B cell (primary cell): Measurements from ENCODE around the gene FLYWCH2. TPM values are rescaled to one million over a fixed set of nuclear protein-coding genes. Genes with fewer than 3 reads are reported as not detected.

Experiments used
- ATAC-seq: fragments of 200-7000 bp; cut with Tn5 transposase; one replicate; pipeline ENCODE4 v1.10.0; 2021; ENCODE audit warnings: low read depth, mild to moderate bottlenecking, moderate number of reproducible peaks, moderate library complexity
- CTCF ChIA-PET: fragments of 350-600 bp; sonication (Branson Sonifier 250); formaldehyde crosslinking; loops from one replicate; lab custom pipeline; 2021; ENCODE audit warnings: antibody characterized with exemption, inconsistent platforms; lab: Charles Lee
- POLR2A ChIA-PET: fragments of 350-600 bp; sonication (Branson Sonifier 250); formaldehyde crosslinking; loops from one replicate; lab custom pipeline; 2021; ENCODE audit warnings: antibody characterized with exemption; lab: Charles Lee
- DNase-seq: peaks from one replicate; pipeline ENCODE4 v3.0.0; 2013
- H2AFZ ChIP-seq: 2 replicates; pipeline ENCODE4 v1.6.1; 2012; ENCODE audit warnings: mild to moderate bottlenecking, low read depth, low read length; ENCODE audit not compliant: insufficient read depth, poor library complexity, severe bottlenecking
- H3K27ac ChIP-seq, 2 donors: 1 replicate in 1 of 2; 2 replicates in 1 of 2; pipeline ENCODE4 v1.5.1; 2012 to 2013; ENCODE audit warnings: low read length in 2 of 2, mild to moderate bottlenecking in 2 of 2, moderate library complexity in 1 of 2
- H3K27me3 ChIP-seq, 4 experiments: fragments of 200-600 bp in 1 of 4; sonication (generic) in 1 of 4; replicated peaks in 1 of 4; 1 replicate in 2 of 4; 2 replicates in 2 of 4; pipeline versions ENCODE4 v1.6.1 to v1.7.0; 2013 to 2016; ENCODE audit warnings: low read length in 3 of 4, mild to moderate bottlenecking in 2 of 4, mixed read lengths in 1 of 4, moderate library complexity in 1 of 4; ENCODE audit not compliant: insufficient read depth in 4 of 4, control insufficient read depth in 3 of 4; ENCODE audit errors: control extremely low read depth in 1 of 4
- H3K36me3 ChIP-seq, 2 experiments: replicated peaks in 1 of 2; 1 replicate in 1 of 2; 2 replicates in 1 of 2; pipeline versions ENCODE4 v1.6.1 to v1.7.1; 2013; ENCODE audit warnings: low read length in 1 of 2; ENCODE audit not compliant: insufficient read depth in 2 of 2, control insufficient read depth in 1 of 2; ENCODE audit errors: control extremely low read depth in 1 of 2, extremely low read depth in 1 of 2
- H3K4me1 ChIP-seq, 2 donors: fragments of 200-600 bp in 1 of 2; sonication (generic) in 1 of 2; 1 replicate in 1 of 2; 2 replicates in 1 of 2; pipeline versions ENCODE4 v1.5.1 to v1.6.1; 2013 to 2017; ENCODE audit warnings: low read length in 2 of 2; ENCODE audit not compliant: control insufficient read depth in 2 of 2, insufficient read depth in 2 of 2
- H3K4me2 ChIP-seq: replicated peaks from 2 replicates; pipeline ENCODE3; 2012; ENCODE audit warnings: mild to moderate bottlenecking, low read depth, low read length; ENCODE audit not compliant: poor library complexity, severe bottlenecking
- H3K4me3 ChIP-seq, 5 experiments: fragments of 200-600 bp in 1 of 5; sonication (generic) in 1 of 5; 1 replicate in 3 of 5; 2 replicates in 2 of 5; pipeline versions ENCODE4 v1.5.1 to v1.7.0; 2011 to 2016; ENCODE audit warnings: low read length in 4 of 5, mild to moderate bottlenecking in 4 of 5, low read depth in 2 of 5, control low read depth in 1 of 5, moderate library complexity in 1 of 5; ENCODE audit not compliant: insufficient read depth in 1 of 5; ENCODE audit errors: control extremely low read depth in 1 of 5, extremely low read depth in 1 of 5
- H3K79me2 ChIP-seq: fragments of 200-600 bp; sonication (generic); one replicate; pipeline ENCODE4 v1.6.0; 2016; ENCODE audit warnings: low read length; ENCODE audit not compliant: control insufficient read depth, insufficient read depth
- H3K9ac ChIP-seq: fragments of 200-600 bp; sonication (generic); 2 replicates; pipeline ENCODE4 v1.6.1; 2017; ENCODE audit warnings: mild to moderate bottlenecking, low read length, moderate library complexity
- H3K9me3 ChIP-seq, 3 donors: one replicate each; pipeline versions ENCODE4 v1.6.1 to v1.7.1; 2013; ENCODE audit warnings: low read length in 2 of 3; ENCODE audit not compliant: control insufficient read depth in 2 of 3, insufficient read depth in 1 of 3; ENCODE audit errors: control extremely low read depth in 1 of 3
- H4K20me1 ChIP-seq: 2 replicates; pipeline ENCODE4 v1.6.0; 2012; ENCODE audit warnings: mild to moderate bottlenecking, low read length; ENCODE audit not compliant: insufficient read depth, control insufficient read depth, poor library complexity, severe bottlenecking
- H3K27ac Mint-ChIP-seq: one replicate; pipeline ENCODE4 v1.8.0; 2021; ENCODE audit warnings: mixed read lengths
- H3K27me3 Mint-ChIP-seq: one replicate; pipeline ENCODE4 v1.8.0; 2021; ENCODE audit warnings: mixed read lengths
- H3K4me1 Mint-ChIP-seq: one replicate; pipeline ENCODE4 v1.8.0; 2021; ENCODE audit warnings: mixed read lengths
- H3K4me3 Mint-ChIP-seq: one replicate; pipeline ENCODE4 v1.8.0; 2021; ENCODE audit warnings: mixed read lengths
- H3K9me3 Mint-ChIP-seq: one replicate; pipeline ENCODE4 v1.8.0; 2022; ENCODE audit warnings: mixed read lengths; ENCODE audit not compliant: insufficient read depth
- CTCF ChIP-seq: fragments of 200-600 bp; IDR thresholded peaks from one replicate; pipeline ENCODE4 v1.8.0; 2022; ENCODE audit warnings: antibody characterized with exemption, mild to moderate bottlenecking
- EZH2 ChIP-seq: IDR thresholded peaks from 2 replicates; pipeline ENCODE4 v1.6.1; 2012; ENCODE audit warnings: borderline replicate concordance, low read depth, mild to moderate bottlenecking, moderate library complexity, low read length; ENCODE audit not compliant: insufficient read depth, poor library complexity, severe bottlenecking
- WGBS: methylation state at CpG from one replicate; pipeline ENCODE4 v1.1.5; 2013; ENCODE audit warnings: missing lambda C conversion rate; ENCODE audit not compliant: insufficient coverage; 5-methylcytosine and 5-hydroxymethylcytosine counted together
- intact Hi-C: fragments of 100-400 bp; cut with micrococcal nuclease; formaldehyde crosslinking; loops from one replicate; pipeline ENCODE4 v1.10.0; 2022
- polyA plus RNA-seq: library from polyadenylated mRNA; depleted of rRNA; stranded (reverse); fragments of >200 nt; gene quantifications from 2 replicates; pipeline ENCODE4 v1.2.3, GENCODE V29; 2012
- total RNA-seq, 2 donors: library from RNA; stranded (reverse); fragments of 120-200 nt in 1 of 2; gene quantifications; 1 replicate in 1 of 2; 2 replicates in 1 of 2; pipeline versions ENCODE4 v1.2.3 to v1.2.4, GENCODE V29; 2013 to 2022

The FLYWCH2 gene
- total and polyA plus RNA-seq, 2 donors (not counting 1 experiment from before 2014, with no cell fraction given): 22.3 to 24.1 TPM

- ATAC-seq (no peak), DNase-seq (no peak)
- H3K4me2 ChIP-seq: peak overlapping the region; percentile 62
- H3K27me3 Mint-ChIP-seq: peaks cover 27% of the 10 kb centered on the region
- 21% methylated on average over 22 of the region's 23 CpGs for WGBS
- H3K4me1 ChIP-seq: peaks cover 13 to 14% of the 10 kb centered on the region in 2 donors
- no peak overlapping the region for H3K27ac ChIP-seq
- H3K9me3 Mint-ChIP-seq: peaks cover 6% of the 10 kb centered on the region
- ChIA-PET CTCF (no interaction called here), POLR2A (no interaction called here)
- no peaks in the 10 kb centered on the region for H3K79me2 ChIP-seq
- H3K27me3 ChIP-seq: peaks cover 0 to 44% (median 14%) of the 10 kb centered on the region in 4 experiments
- peak overlapping the region; percentile 62 for H2AFZ ChIP-seq
- no peak overlapping the region for H3K4me3 Mint-ChIP-seq
- peaks cover 4% of the 10 kb centered on the region for H3K4me1 Mint-ChIP-seq
- TF ChIP-seq EZH2 (no peak), CTCF (no peak)
- H3K36me3 ChIP-seq: no peaks in the 10 kb centered on the region
- intact Hi-C loops: no loop called here
- no peak overlapping the region for H3K27ac Mint-ChIP-seq
- H3K9me3 ChIP-seq: peaks cover 0 to 43% (median 12%) of the 10 kb centered on the region in 3 donors
- no peaks in the 10 kb centered on the region for H4K20me1 ChIP-seq
- no peak overlapping the region for H3K4me3 ChIP-seq
- H3K9ac ChIP-seq: no peak overlapping the region
These were observed 24.6 kb upstream of the FLYWCH2 start for GRCh38 chr16:2858245-2859025.

DNA sequence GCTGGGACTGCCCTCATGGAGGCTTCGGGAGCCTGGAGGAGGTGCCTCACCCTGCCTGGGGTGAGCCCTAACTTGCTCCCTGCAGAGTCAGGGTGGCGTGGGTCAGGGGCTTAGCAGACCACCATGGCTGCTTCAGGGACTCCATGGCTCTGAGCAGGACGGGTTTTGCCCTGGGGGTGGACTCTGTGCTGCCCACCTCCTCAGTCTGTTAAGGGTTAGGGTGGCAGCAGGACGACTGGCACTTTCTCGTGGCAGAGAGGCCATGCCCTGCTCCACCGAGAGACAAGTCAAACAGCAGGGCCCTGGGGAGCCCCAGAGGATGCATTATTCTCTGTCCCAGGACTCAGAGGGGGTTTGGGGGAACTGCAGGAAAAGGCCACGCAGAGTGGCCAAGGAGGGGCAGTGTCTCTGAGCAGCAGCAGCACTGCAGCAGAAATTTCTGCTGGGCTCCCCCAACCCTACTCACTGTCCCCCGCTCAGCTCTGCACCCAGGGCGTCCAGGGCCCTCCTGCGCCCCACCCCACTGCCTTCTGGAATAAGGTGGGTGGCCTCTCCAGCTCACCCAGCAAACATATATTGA, 23.2 kb upstream of the FLYWCH2 start:
- DNase-seq (no peak), ATAC-seq (no peak)
- ChIA-PET CTCF (no interaction called here), POLR2A (no interaction called here)
- no peaks in the 10 kb centered on the region for H3K9me3 Mint-ChIP-seq
- Histone ChIP-seq H3K27me3 (peaks cover 0 to 38% (median 14%) of the 10 kb centered on the region in 4 experiments), H3K79me2 (no peaks in the 10 kb centered on the region), H3K27ac (no peak overlapping the region), H3K9ac (no peak overlapping the region), H3K4me2 (no peak overlapping the region), H3K9me3 (peaks cover 0 to 30% (median 1%) of the 10 kb centered on the region in 3 donors), H2AFZ (no peak overlapping the region), H3K36me3 (no peaks in the 10 kb centered on the region), H3K4me3 (no peak overlapping the region), H4K20me1 (no peaks in the 10 kb centered on the region), H3K4me1 (peaks cover 13 to 14% of the 10 kb centered on the region in 2 donors)
- TF ChIP-seq EZH2 (no peak), CTCF (no peak)
- 63% methylated on average over 6 of the region's 10 CpGs for WGBS
- no peak overlapping the region for H3K27ac Mint-ChIP-seq
- no peak overlapping the region for H3K4me3 Mint-ChIP-seq
- intact Hi-C loops: loop anchor here (10.0 kb wide), 1 partner anchor 85 kb away; the partner anchor contains the start of gene ELOB
- H3K27me3 Mint-ChIP-seq: peaks cover 22% of the 10 kb centered on the region
- peaks cover 4% of the 10 kb centered on the region for H3K4me1 Mint-ChIP-seq
